H1 (cell line): ENCODE data around the gene CAMTA1. TPM values are rescaled to one million over a fixed set of nuclear protein-coding genes. Genes with fewer than 3 reads are reported as not detected.

Source experiments
- ASH2L ChIP-seq: fragments of 200-600, 300-600 bp; sonication (generic); IDR thresholded peaks from one replicate; pipeline ENCODE4 v1.7.1; 2017; ENCODE audit warnings: low read length
- CHD1 ChIP-seq: IDR thresholded peaks from 2 replicates; pipeline ENCODE4 v1.6.1; 2012; ENCODE audit warnings: low read depth, low read length, improper control_type of control experiment
- EZH2 ChIP-seq: fragments of 200-600 bp; sonication (generic); IDR thresholded peaks from 2 replicates; pipeline ENCODE4 v1.7.1; 2012; ENCODE audit warnings: low read depth, mild to moderate bottlenecking, moderate library complexity, low read length, inconsistent platforms; ENCODE audit not compliant: severe bottlenecking
- KDM1A ChIP-seq: fragments of 200-600, 300-600 bp; sonication (generic); IDR thresholded peaks from 2 replicates; pipeline ENCODE4 v1.7.1; 2016; ENCODE audit warnings: mild to moderate bottlenecking, low read length, borderline replicate concordance
- KDM4A ChIP-seq: IDR thresholded peaks from one replicate; pipeline ENCODE4 v1.7.1; 2012; ENCODE audit warnings: low read depth, mild to moderate bottlenecking, moderate library complexity, low read length, inconsistent platforms; ENCODE audit not compliant: severe bottlenecking
- MAFK ChIP-seq: IDR thresholded peaks from 2 replicates; pipeline ENCODE4 v1.6.1; 2012; ENCODE audit warnings: low read depth, mild to moderate bottlenecking, improper control_type of control experiment, low read length
- RFX5 ChIP-seq: IDR thresholded peaks from 2 replicates; pipeline ENCODE4 v1.6.1; 2011; ENCODE audit warnings: low read depth, low read length, improper control_type of control experiment, borderline replicate concordance
- SIX5 ChIP-seq: IDR thresholded peaks from 2 replicates; pipeline ENCODE4 v1.6.1; 2011; ENCODE audit warnings: mild to moderate bottlenecking, low read depth, low read length
- TAF1 ChIP-seq: IDR thresholded peaks from 2 replicates; pipeline ENCODE4 v1.6.1; 2011; ENCODE audit warnings: mild to moderate bottlenecking, low read depth, low read length
- polyA plus RNA-seq, 7 experiments: library from polyadenylated mRNA; depleted of rRNA in 3 of 7; stranded (reverse) in 5 of 7; unstranded in 2 of 7; fragments of >200 nt in 5 of 7; fragments of 200-250 nt in 2 of 7; gene quantifications; 1 replicate in 5 of 7; 2 replicates in 1 of 7; 4 replicates in 1 of 7; pipeline versions ENCODE4 v1.2.1 to v1.2.3, GENCODE V29; 2011 to 2013; ENCODE audit warnings: missing spikeins in 2 of 7, mixed read lengths in 2 of 7
- total RNA-seq: library from RNA; stranded (reverse); fragmentation: NEBNext Ultra II Directional; extraction: Animal tissue kit (Norgen Biotek cat#: 25700); gene quantifications from 2 replicates; pipeline ENCODE4 v1.2.1, GENCODE V29; 2021
- TF ChIP-seq, protein P1 (sequence below): fragments of 300-600 bp; sonication (generic); IDR thresholded peaks from 2 replicates; pipeline ENCODE4 v1.7.1; 2012; ENCODE audit warnings: low read length, moderate library complexity, mild to moderate bottlenecking, inconsistent platforms; ENCODE audit not compliant: insufficient replicate concordance
- TF ChIP-seq, protein P2 (sequence below): IDR thresholded peaks from 2 replicates; pipeline ENCODE4 v1.6.1; 2011; ENCODE audit warnings: low read depth, mild to moderate bottlenecking, low read length; ENCODE audit not compliant: insufficient read depth

Gene CAMTA1
- total and polyA plus RNA-seq, 2 of the 8 experiments (the other 6 are each of a cell fraction or from before 2014, with no cell fraction given), result 65.0 to 119 TPM

DNA sequence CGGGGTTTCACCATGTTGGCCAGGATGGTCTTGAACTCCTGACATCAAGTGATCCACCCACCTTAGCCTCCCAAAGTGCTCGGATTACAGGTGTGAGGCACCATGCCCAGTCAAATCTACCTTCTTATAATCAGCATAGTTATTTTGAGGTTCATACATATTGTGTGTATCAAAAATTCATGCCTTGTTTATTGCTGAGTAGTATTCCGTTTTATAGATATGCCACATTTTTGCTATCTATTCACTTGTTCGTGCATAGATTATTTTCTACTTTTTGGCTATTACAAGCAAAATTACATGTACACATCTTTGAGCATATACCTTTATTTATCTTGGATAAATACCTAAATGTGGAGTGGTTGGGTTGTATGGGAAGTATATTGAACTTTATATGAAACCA, 344.9 kb downstream of the CAMTA1 start (continued):
- TF ChIP-seq, protein P1, sequence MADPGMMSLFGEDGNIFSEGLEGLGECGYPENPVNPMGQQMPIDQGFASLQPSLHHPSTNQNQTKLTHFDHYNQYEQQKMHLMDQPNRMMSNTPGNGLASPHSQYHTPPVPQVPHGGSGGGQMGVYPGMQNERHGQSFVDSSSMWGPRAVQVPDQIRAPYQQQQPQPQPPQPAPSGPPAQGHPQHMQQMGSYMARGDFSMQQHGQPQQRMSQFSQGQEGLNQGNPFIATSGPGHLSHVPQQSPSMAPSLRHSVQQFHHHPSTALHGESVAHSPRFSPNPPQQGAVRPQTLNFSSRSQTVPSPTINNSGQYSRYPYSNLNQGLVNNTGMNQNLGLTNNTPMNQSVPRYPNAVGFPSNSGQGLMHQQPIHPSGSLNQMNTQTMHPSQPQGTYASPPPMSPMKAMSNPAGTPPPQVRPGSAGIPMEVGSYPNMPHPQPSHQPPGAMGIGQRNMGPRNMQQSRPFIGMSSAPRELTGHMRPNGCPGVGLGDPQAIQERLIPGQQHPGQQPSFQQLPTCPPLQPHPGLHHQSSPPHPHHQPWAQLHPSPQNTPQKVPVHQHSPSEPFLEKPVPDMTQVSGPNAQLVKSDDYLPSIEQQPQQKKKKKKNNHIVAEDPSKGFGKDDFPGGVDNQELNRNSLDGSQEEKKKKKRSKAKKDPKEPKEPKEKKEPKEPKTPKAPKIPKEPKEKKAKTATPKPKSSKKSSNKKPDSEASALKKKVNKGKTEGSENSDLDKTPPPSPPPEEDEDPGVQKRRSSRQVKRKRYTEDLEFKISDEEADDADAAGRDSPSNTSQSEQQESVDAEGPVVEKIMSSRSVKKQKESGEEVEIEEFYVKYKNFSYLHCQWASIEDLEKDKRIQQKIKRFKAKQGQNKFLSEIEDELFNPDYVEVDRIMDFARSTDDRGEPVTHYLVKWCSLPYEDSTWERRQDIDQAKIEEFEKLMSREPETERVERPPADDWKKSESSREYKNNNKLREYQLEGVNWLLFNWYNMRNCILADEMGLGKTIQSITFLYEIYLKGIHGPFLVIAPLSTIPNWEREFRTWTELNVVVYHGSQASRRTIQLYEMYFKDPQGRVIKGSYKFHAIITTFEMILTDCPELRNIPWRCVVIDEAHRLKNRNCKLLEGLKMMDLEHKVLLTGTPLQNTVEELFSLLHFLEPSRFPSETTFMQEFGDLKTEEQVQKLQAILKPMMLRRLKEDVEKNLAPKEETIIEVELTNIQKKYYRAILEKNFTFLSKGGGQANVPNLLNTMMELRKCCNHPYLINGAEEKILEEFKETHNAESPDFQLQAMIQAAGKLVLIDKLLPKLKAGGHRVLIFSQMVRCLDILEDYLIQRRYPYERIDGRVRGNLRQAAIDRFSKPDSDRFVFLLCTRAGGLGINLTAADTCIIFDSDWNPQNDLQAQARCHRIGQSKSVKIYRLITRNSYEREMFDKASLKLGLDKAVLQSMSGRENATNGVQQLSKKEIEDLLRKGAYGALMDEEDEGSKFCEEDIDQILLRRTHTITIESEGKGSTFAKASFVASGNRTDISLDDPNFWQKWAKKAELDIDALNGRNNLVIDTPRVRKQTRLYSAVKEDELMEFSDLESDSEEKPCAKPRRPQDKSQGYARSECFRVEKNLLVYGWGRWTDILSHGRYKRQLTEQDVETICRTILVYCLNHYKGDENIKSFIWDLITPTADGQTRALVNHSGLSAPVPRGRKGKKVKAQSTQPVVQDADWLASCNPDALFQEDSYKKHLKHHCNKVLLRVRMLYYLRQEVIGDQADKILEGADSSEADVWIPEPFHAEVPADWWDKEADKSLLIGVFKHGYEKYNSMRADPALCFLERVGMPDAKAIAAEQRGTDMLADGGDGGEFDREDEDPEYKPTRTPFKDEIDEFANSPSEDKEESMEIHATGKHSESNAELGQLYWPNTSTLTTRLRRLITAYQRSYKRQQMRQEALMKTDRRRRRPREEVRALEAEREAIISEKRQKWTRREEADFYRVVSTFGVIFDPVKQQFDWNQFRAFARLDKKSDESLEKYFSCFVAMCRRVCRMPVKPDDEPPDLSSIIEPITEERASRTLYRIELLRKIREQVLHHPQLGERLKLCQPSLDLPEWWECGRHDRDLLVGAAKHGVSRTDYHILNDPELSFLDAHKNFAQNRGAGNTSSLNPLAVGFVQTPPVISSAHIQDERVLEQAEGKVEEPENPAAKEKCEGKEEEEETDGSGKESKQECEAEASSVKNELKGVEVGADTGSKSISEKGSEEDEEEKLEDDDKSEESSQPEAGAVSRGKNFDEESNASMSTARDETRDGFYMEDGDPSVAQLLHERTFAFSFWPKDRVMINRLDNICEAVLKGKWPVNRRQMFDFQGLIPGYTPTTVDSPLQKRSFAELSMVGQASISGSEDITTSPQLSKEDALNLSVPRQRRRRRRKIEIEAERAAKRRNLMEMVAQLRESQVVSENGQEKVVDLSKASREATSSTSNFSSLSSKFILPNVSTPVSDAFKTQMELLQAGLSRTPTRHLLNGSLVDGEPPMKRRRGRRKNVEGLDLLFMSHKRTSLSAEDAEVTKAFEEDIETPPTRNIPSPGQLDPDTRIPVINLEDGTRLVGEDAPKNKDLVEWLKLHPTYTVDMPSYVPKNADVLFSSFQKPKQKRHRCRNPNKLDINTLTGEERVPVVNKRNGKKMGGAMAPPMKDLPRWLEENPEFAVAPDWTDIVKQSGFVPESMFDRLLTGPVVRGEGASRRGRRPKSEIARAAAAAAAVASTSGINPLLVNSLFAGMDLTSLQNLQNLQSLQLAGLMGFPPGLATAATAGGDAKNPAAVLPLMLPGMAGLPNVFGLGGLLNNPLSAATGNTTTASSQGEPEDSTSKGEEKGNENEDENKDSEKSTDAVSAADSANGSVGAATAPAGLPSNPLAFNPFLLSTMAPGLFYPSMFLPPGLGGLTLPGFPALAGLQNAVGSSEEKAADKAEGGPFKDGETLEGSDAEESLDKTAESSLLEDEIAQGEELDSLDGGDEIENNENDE, result no peak
- TF ChIP-seq TAF1 (no peak), EZH2 (no peak), SIX5 (no peak), KDM4A (no peak), CHD1 (no peak), MAFK (no peak), RFX5 (no peak), KDM1A (no peak), ASH2L (no peak)
- TF ChIP-seq, protein P2, sequence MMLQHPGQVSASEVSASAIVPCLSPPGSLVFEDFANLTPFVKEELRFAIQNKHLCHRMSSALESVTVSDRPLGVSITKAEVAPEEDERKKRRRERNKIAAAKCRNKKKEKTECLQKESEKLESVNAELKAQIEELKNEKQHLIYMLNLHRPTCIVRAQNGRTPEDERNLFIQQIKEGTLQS, result no peak
